ENCODE data around the gene KIFC1. TPM values are rescaled to one million over a fixed set of nuclear protein-coding genes. Genes with fewer than 3 reads are reported as not detected.
"Not testable (repeated sequence)": the region's sequence is repeated elsewhere in the genome, so short reads cannot be mapped to it uniquely, and the experiment has no call there.

KIFC1 gene
- total RNA-seq, 4 donors from 2014 or later = 0.13 to 4.3 (median 0.91) TPM

DNA sequence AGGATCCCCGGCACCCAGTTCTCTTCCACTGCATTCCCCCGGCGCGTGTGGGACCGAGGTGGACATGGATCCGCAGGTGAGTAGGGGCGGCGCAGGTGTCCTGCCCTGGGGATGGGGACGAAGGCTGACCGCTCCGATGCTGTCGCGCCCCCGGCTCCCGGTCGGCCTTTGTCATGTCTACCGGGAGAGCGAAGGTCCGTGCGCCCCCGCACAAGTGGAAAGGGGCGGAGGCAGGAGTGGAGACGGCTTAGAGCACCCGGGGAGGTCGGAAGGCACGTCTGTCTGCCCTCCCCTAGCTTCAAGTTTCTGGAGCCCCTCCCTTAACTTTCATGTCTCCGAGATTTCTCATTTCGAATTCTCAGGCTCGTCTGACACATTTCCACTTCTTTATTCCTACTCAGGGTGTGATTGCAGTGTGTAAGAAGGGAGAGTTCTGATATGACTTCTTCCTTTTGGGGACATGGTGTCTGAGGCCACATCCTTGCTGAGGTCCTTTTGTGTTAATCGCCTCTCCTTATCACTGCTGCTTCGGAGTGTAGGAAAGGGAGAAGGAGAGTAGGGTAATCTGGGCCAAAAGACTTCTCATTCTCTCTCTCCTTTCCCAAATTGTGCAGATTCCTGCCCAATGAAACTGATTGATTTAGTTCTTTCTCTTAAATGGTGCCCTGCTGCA is 435 bp downstream of the KIFC1 start:
- intact Hi-C loops (cut with DNase I) = no loop called here
- H3K9me3 ChIP-seq = no peaks in the 10 kb centered on the region
- no peak for DNase-seq
- H3K4me1 ChIP-seq = peaks cover 15 to 16% of the 10 kb centered on the region in 2 donors
- peak overlapping the region in 1 of 3 donors; percentile 34 for H3K4me3 ChIP-seq (replicated peaks in 1 of 3)
- no peaks in the 10 kb centered on the region for H3K27me3 ChIP-seq
- H3K36me3 ChIP-seq = no peaks in the 10 kb centered on the region
- H3K27ac ChIP-seq = peak overlapping the region in 1 of 3 donors; percentile 46
- no peak for TF ChIP-seq POLR2A (IDR thresholded peaks at IDR 0.05)
- TF ChIP-seq, protein P1, sequence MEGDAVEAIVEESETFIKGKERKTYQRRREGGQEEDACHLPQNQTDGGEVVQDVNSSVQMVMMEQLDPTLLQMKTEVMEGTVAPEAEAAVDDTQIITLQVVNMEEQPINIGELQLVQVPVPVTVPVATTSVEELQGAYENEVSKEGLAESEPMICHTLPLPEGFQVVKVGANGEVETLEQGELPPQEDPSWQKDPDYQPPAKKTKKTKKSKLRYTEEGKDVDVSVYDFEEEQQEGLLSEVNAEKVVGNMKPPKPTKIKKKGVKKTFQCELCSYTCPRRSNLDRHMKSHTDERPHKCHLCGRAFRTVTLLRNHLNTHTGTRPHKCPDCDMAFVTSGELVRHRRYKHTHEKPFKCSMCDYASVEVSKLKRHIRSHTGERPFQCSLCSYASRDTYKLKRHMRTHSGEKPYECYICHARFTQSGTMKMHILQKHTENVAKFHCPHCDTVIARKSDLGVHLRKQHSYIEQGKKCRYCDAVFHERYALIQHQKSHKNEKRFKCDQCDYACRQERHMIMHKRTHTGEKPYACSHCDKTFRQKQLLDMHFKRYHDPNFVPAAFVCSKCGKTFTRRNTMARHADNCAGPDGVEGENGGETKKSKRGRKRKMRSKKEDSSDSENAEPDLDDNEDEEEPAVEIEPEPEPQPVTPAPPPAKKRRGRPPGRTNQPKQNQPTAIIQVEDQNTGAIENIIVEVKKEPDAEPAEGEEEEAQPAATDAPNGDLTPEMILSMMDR (IDR thresholded peaks at IDR 0.05) = no peak
- 0% methylated on average over 18 to 25 of the region's 31 CpGs for WGBS, 2 donors

DNA sequence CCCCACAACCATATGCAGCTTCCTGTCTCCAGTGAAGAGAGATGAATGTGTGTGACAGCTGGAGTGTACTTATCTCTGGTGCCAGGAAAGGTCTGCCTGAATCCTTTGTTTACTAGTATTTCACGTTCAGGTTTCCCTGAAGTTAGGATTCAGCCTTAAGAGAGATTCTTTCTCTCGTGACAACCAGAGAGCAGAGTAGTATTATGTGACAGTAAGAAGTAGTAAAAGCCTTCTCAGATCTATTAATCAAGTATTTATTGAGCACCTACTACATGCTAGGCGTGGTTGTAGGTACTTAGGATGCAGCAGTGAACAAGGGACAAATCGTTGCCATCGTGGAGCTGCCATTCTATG is 949 bp downstream of the KIFC1 start:
- no peaks in the 10 kb centered on the region for H3K36me3 ChIP-seq
- H3K27me3 ChIP-seq = no peaks in the 10 kb centered on the region
- 39 to 42% methylated on average over 5 of the region's 5 CpGs for WGBS, 2 donors
- H3K27ac ChIP-seq = no peak overlapping the region
- H3K9me3 ChIP-seq = no peaks in the 10 kb centered on the region
- DNase-seq = no peak
- H3K4me3 ChIP-seq (replicated peaks in 1 of 3) = no peak overlapping the region
- peaks cover 15 to 16% of the 10 kb centered on the region in 2 donors for H3K4me1 ChIP-seq
- TF ChIP-seq POLR2A (IDR thresholded peaks at IDR 0.05) = no peak
- TF ChIP-seq, protein P1 (IDR thresholded peaks at IDR 0.05) = no peak
- intact Hi-C loops (cut with DNase I) = no loop called here

DNA sequence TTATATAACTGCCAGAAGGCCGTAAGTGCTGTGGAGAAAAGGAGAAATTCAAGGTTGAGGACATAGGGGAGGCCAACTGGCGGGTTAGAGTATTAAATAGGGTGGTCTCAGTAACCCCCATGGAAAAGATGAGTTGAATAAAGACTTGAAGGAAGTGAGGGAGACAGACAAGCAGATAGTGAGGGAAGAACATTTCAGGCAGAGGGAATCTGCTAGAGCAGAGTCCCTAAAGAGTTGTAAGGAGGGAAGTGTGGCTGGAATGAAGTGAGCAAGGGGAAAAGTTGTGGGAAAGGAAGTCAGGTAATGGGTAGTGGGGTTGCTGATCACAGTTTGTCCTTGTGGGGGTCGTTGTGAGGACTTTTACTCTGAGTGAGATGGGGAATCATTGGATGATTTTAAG is 1.4 kb downstream of the KIFC1 start:
- peaks cover 15 to 16% of the 10 kb centered on the region in 2 donors for H3K4me1 ChIP-seq
- H3K4me3 ChIP-seq (replicated peaks in 1 of 3) = no peak overlapping the region
- H3K27me3 ChIP-seq = no peaks in the 10 kb centered on the region
- no peak for DNase-seq
- no peak overlapping the region for H3K27ac ChIP-seq
- intact Hi-C loops (cut with DNase I) = no loop called here
- no peaks in the 10 kb centered on the region for H3K9me3 ChIP-seq
- 59% methylated on average over 3 of the region's 3 CpGs for WGBS, 2 donors
- TF ChIP-seq, protein P1 (IDR thresholded peaks at IDR 0.05) = no peak
- TF ChIP-seq POLR2A (IDR thresholded peaks at IDR 0.05) = no peak
- no peaks in the 10 kb centered on the region for H3K36me3 ChIP-seq

DNA sequence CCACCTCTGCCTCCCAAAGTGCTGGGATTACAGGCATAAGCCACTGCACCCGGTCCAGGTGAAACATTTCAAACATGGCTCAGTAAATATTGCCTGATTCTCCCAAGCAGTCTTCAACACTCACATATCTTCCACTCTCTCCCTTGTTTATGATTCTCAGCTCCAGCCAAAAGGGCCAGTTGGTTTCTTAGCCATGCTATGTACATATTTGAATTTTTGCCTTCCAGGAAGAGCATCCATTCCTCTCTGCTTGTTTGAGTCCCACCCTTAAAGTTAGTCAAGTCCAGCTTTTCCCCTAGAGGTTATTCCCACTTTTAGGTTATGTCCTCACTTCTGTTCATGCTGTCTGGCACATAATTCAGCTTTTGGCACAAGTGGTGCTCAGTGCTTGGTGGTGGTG is 5.9 kb downstream of the KIFC1 start:
- Histone ChIP-seq H3K27ac (no peak overlapping the region), H3K9me3 (no peaks in the 10 kb centered on the region), H3K4me3 (replicated peaks in 1 of 3) (no peak overlapping the region), H3K36me3 (no peaks in the 10 kb centered on the region), H3K4me1 (no peaks in the 10 kb centered on the region), H3K27me3 (no peaks in the 10 kb centered on the region)
- WGBS, 2 donors = 96 to 100% methylated on average over 1 of the region's 1 CpG
- intact Hi-C loops (cut with DNase I) = no loop called here
- DNase-seq = no peak
- no peak for TF ChIP-seq POLR2A (IDR thresholded peaks at IDR 0.05)
- TF ChIP-seq, protein P1 (IDR thresholded peaks at IDR 0.05) = no peak

DNA sequence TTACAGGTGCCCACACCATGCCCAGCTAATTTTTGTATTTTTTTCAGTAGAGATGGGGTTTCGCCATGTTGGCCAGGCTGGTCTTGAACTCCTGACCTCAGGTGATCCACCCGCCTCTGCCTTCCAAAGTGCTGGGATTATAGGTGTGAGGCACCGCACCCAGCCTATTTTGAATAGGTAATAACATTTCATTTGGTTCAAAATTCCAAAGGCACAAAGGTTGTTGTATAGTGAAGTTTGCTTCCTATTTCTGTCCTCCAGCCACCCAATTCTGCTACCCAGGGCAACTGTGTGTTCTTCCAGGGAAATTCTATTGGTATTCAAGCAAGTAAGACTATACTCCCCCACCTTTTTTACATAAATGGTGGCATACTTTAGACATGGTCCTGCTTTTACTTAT is 7.0 kb downstream of the KIFC1 start:
- H3K9me3 ChIP-seq; H3K36me3 ChIP-seq; H3K27ac ChIP-seq; intact Hi-C loops (cut with DNase I); DNase-seq; H3K4me3 ChIP-seq (replicated peaks in 1 of 3); H3K4me1 ChIP-seq; H3K27me3 ChIP-seq: not testable (repeated sequence)
- 94 to 95% methylated on average over 3 of the region's 3 CpGs for WGBS, 2 donors

DNA sequence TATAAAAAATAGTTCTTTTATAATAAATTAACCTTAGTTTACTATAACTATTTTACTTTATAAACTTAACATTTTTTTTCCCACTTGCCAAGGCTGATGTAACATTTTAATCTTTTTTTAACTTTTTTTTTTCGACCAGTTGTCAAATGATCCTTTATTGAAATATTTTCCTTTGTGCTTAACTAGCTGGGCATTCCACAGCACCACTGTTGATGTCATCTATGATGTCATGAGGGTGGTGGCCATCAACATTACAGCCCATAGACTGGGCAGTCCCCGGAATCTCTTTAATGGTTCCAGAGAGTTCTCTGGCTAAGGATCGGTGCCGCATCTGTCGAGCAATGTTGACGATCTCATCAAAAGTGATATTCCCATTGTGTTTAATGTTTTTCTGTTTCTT is 8.3 kb downstream of the KIFC1 start:
- H3K36me3 ChIP-seq; intact Hi-C loops (cut with DNase I); H3K9me3 ChIP-seq; DNase-seq; H3K27ac ChIP-seq; H3K4me3 ChIP-seq (replicated peaks in 1 of 3); H3K4me1 ChIP-seq; H3K27me3 ChIP-seq: not testable (repeated sequence)
- WGBS, 2 donors = 96% methylated on average over 6 of the region's 6 CpGs

All from thyroid gland (tissue), 4 donors.